Loucy (cell line): ENCODE results near the gene PRR15L.

Experiments used
- H2AFZ ChIP-seq: fragments of 200-600 bp; sonication (generic); 2 replicates; pipeline ENCODE4 v1.6.0; 2016; ENCODE audit warnings: antibody characterized with exemption, mild to moderate bottlenecking, low read length, moderate library complexity
- H3F3A ChIP-seq: fragments of 200-600 bp; 2 replicates; pipeline ENCODE4 v1.6.0; 2016; ENCODE audit warnings: antibody characterized with exemption, low read depth, mild to moderate bottlenecking
- H3K27me3 ChIP-seq: fragments of 200-600 bp; sonication (generic); 2 replicates; pipeline ENCODE4 v1.6.1; 2014; ENCODE audit warnings: low read length, mild to moderate bottlenecking; ENCODE audit not compliant: insufficient read depth, poor library complexity, severe bottlenecking
- H3K36me3 ChIP-seq: fragments of 200-600 bp; sonication (generic); 2 replicates; pipeline ENCODE4 v1.6.1; 2016; ENCODE audit warnings: low read length; ENCODE audit not compliant: insufficient read depth
- H3K4me1 ChIP-seq: fragments of 200-600 bp; sonication (generic); 2 replicates; pipeline ENCODE4 v1.5.1; 2014; ENCODE audit warnings: low read length, mild to moderate bottlenecking; ENCODE audit not compliant: insufficient read depth, poor library complexity, severe bottlenecking
- H3K4me2 ChIP-seq: fragments of 200-600 bp; sonication (generic); 2 replicates; pipeline ENCODE4 v1.6.0; 2014; ENCODE audit warnings: antibody characterized with exemption, low read length, low read depth, mild to moderate bottlenecking; ENCODE audit not compliant: poor library complexity, severe bottlenecking
- H3K4me3 ChIP-seq: fragments of 200-600 bp; sonication (generic); 2 replicates; pipeline ENCODE4 v1.5.1; 2014; ENCODE audit warnings: low read length, mild to moderate bottlenecking, mixed read lengths; ENCODE audit not compliant: poor library complexity, severe bottlenecking
- H3K79me2 ChIP-seq: fragments of 200-600 bp; sonication (generic); 2 replicates; pipeline ENCODE4 v1.6.1; 2014; ENCODE audit warnings: low read length; ENCODE audit not compliant: insufficient read depth
- H3K9ac ChIP-seq: fragments of 200-600 bp; sonication (generic); 2 replicates; pipeline ENCODE4 v1.6.0; 2014; ENCODE audit warnings: mild to moderate bottlenecking, low read depth, low read length, moderate library complexity; ENCODE audit not compliant: poor library complexity, severe bottlenecking
- H3K9me2 ChIP-seq: fragments of 200-600 bp; sonication (generic); replicated peaks from 2 replicates; pipeline ENCODE4 v1.6.1; 2016; ENCODE audit warnings: low read depth, low read length, mixed read lengths
- H3K9me3 ChIP-seq: fragments of 200-600 bp; sonication (generic); 2 replicates; pipeline ENCODE4 v1.6.1; 2014; ENCODE audit warnings: mild to moderate bottlenecking, antibody characterized with exemption, low read length, low read depth; ENCODE audit not compliant: insufficient read depth
- H4K20me1 ChIP-seq: fragments of 200-600 bp; sonication (generic); 2 replicates; pipeline ENCODE4 v1.6.0; 2014; ENCODE audit warnings: antibody characterized with exemption, low read length, mild to moderate bottlenecking; ENCODE audit not compliant: insufficient read depth, poor library complexity, severe bottlenecking
- CTCF ChIP-seq: fragments of 200-600 bp; sonication (generic); conservative IDR thresholded peaks from 2 replicates; pipeline ENCODE4 v1.5.1; 2014; ENCODE audit warnings: mild to moderate bottlenecking, antibody characterized with exemption, low read length
- EZH2phosphoT487 ChIP-seq: fragments of 200-600 bp; IDR thresholded peaks from 2 replicates; pipeline ENCODE4 v1.6.1; 2018; ENCODE audit warnings: antibody characterized with exemption, mild to moderate bottlenecking, moderate library complexity, borderline replicate concordance

PRR15L gene

GRCh38 chr17:47967607-47968252 is 10.0 kb upstream of the PRR15L start:
- H4K20me1 ChIP-seq = no peaks in the 10 kb centered on the region
- H2AFZ ChIP-seq = no peak overlapping the region
- H3K79me2 ChIP-seq = peaks cover 18% of the 10 kb centered on the region
- no peak for TF ChIP-seq EZH2phosphoT487
- TF ChIP-seq CTCF = no peak
- no peaks in the 10 kb centered on the region for H3K9me3 ChIP-seq
- H3K4me3 ChIP-seq = no peak overlapping the region
- no peaks in the 10 kb centered on the region for H3F3A ChIP-seq
- peaks cover 17% of the 10 kb centered on the region for H3K4me1 ChIP-seq
- no peaks in the 10 kb centered on the region for H3K9me2 ChIP-seq
- H3K9ac ChIP-seq = no peak overlapping the region
- no peaks in the 10 kb centered on the region for H3K27me3 ChIP-seq
- H3K4me2 ChIP-seq = no peak overlapping the region
- no peaks in the 10 kb centered on the region for H3K36me3 ChIP-seq

DNA sequence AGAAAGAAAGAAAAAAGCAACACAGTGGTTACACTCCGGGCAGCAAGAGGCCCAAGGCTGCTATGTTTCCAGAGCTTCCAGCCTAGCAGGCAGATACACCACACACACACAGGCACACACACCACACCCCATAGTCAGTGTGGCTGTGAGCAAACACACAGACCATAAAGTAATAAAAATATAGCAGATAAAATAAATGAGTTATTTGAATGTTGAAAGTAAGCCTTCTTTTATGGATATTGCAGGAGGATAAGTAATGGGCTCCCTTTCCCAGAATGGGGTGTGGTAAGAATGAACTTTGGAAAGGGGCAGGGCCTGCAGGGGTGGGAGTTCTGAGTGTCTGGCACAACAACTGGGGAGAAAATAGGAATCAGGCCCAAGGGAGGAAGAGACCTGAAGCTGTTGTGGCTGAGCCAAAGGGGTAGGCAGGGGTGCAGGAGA is 8.4 kb upstream of the PRR15L start:
- H3K79me2 ChIP-seq = peaks cover 1% of the 10 kb centered on the region; the same call in 1 of the 2 replicates
- H3K4me3 ChIP-seq = no peak overlapping the region
- H3K4me2 ChIP-seq = no peak overlapping the region
- H4K20me1 ChIP-seq = no peaks in the 10 kb centered on the region
- H3K9me2 ChIP-seq = no peaks in the 10 kb centered on the region
- TF ChIP-seq CTCF (no peak), EZH2phosphoT487 (no peak)
- H3K36me3 ChIP-seq = no peaks in the 10 kb centered on the region
- no peak overlapping the region for H2AFZ ChIP-seq
- no peak overlapping the region for H3K9ac ChIP-seq
- no peaks in the 10 kb centered on the region for H3F3A ChIP-seq
- no peaks in the 10 kb centered on the region for H3K9me3 ChIP-seq
- H3K27me3 ChIP-seq = no peaks in the 10 kb centered on the region
- peaks cover 7% of the 10 kb centered on the region for H3K4me1 ChIP-seq

DNA sequence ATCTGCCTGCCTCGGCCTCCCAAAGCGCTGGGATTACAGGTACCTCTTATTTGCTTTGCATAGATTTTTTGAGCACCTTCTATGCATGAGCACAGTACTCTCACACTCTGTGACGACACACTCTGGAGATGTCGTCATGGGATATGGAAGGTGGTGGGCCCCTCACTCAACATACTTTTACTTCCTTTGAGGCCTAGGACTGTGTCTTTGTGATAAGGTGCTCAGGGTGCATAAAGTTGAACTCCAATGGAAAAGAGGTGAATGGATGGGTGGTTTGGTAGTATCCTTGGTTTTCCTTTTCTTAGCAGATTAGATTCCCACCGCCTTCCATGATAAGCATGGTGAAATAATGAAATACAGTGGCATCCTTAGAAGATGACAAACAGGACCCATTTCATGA is 7.2 kb upstream of the PRR15L start:
- Histone ChIP-seq H3K9ac (no peak overlapping the region), H3K9me2 (no peaks in the 10 kb centered on the region), H3K4me1 (peaks cover under 1% of the 10 kb centered on the region), H3K79me2 (no peaks in the 10 kb centered on the region), H3K36me3 (no peaks in the 10 kb centered on the region), H2AFZ (no peak overlapping the region), H3K4me2 (no peak overlapping the region), H3K9me3 (no peaks in the 10 kb centered on the region), H3K4me3 (no peak overlapping the region), H4K20me1 (no peaks in the 10 kb centered on the region), H3F3A (no peaks in the 10 kb centered on the region), H3K27me3 (no peaks in the 10 kb centered on the region)
- TF ChIP-seq CTCF (no peak), EZH2phosphoT487 (no peak)
